H1 (cell line): ENCODE results near the gene MYO18A.

Experiments used
- CREB1 ChIP-seq: IDR thresholded peaks from 2 replicates; pipeline ENCODE4 v1.6.1; 2012; ENCODE audit warnings: inconsistent platforms
- CTCF ChIP-seq, 3 experiments: IDR thresholded peaks; 1 replicate in 2 of 3; 2 replicates in 1 of 3; pipeline versions ENCODE4 v1.5.1 to v1.6.1; 2011; ENCODE audit warnings: low read length in 3 of 3, mild to moderate bottlenecking in 3 of 3, inconsistent platforms in 2 of 3, low read depth in 1 of 3, moderate library complexity in 1 of 3; ENCODE audit not compliant: insufficient read depth in 1 of 3; ENCODE audit errors: control extremely low read depth in 1 of 3
- EP300 ChIP-seq, 2 experiments: IDR thresholded peaks; 1 replicate in 1 of 2; 2 replicates in 1 of 2; pipeline ENCODE4 v1.6.1; 2011 to 2012; ENCODE audit warnings: low read depth in 2 of 2, low read length in 2 of 2, mild to moderate bottlenecking in 2 of 2, borderline replicate concordance in 1 of 2, inconsistent platforms in 1 of 2, moderate library complexity in 1 of 2
- EZH2 ChIP-seq: fragments of 200-600 bp; sonication (generic); IDR thresholded peaks from 2 replicates; pipeline ENCODE4 v1.7.1; 2012; ENCODE audit warnings: low read depth, mild to moderate bottlenecking, moderate library complexity, low read length, inconsistent platforms; ENCODE audit not compliant: severe bottlenecking

GRCh38 chr17:29190039-29190438 is 9.8 kb upstream of the MYO18A start:
- no peak for TF ChIP-seq EP300 (IDR thresholded peaks at IDR 0.05; ENCODE audit: borderline replicate concordance in 1 of 2, low read depth in 2 of 2, low read length in 2 of 2)
- TF ChIP-seq EZH2, result no peak
- TF ChIP-seq CTCF (IDR thresholded peaks at IDR 0.05; ENCODE audit: control extremely low read depth in 1 of 3, insufficient read depth in 1 of 3, low read depth in 1 of 3, low read length in 3 of 3), result no peak
- no peak for TF ChIP-seq CREB1
